UCSD-AML1 (cell line): Measurements from ENCODE around the gene KRTAP5-3.

Source experiments
- DNase-seq: peaks from one replicate; lab custom pipeline; 2025; ENCODE audit not compliant: unreplicated experiment; lab: John Stamatoyannopoulos, UW

The KRTAP5-3 gene

DNA sequence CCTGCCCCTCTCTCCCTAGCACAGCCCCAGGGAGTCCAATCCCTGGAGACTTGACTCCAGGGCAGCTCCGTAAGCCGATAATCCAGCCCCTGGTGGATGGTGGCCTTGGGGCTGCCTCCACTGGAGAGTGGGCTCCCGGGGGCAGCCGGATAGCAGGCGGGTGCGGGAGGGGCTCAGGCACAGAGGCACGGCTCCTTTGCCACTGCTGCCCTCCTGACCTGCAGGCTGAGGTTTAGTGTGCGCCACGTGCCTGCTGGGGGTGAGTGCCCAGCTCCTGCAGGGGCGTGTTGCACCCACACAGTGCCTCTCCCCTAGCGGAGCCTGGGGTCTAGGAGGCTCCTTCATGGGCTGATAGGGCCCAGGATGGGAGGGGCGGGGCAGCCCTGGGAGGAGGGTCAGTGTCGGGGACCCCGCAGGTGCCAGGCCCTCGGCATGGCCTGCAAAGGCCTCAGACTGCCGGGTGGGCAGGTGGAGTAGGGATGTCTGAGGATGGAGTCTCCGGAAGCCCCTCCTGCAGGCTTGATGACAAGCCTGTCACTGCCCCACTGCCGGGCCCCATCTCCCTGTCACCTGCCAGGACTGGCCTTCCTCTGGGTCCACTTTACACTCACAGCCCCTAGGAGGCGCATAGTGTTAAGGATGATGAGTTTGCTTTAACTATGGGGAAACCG is 41.7 kb downstream of the KRTAP5-3 start:
- no peak for DNase-seq

DNA sequence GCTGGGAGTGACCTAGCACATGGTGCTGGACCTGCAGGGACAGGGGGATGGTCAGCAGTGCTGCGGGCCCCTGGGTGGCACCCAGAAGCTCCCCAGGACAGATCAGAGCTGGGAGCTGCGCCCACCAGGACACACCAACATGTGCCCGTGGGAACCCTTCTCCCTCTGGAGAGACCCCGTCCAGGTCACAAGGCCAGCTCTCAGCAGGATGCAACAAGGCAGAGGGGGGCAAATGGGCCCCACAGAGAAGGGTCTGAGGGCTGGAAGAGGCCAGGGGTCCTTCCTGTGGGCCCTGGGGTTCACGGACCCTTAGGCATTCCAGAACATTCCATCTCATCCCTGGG is 42.4 kb downstream of the KRTAP5-3 start:
- no peak for DNase-seq

DNA sequence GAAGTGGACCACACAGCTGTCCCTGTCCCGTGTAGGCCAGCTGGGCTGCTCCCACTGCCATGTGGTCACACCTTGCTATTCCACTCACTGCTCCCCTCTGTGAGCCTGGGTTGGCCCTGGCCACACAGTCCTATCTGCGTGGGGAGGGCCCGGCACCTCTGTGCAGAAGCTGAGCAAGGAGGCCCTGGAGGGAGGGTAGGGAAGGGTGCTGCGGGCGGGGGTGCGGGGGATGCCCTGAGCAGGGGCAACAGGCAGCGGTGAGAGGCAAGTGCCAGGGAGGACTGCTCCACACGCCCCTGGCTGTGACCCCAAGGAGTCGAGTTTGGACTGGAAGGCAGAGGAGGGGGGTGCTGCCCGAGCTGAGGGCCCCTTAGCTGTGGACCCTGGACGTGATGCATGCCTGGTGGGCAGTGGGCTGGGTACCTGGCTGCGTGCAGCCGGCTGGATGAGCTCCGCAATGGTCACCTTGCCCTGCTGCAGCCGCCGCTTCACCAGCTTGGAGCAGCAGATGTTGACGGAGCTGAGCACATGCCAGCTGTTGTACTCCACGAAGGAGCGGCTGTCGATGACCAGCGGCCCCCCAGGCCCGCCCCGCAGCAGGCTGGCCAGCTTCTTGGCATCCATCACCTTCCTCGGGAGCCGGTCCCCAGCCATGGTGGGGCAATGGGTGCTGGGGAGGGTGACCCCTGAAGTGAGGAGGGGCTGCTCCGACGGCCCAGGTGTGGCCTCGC is 42.9 kb downstream of the KRTAP5-3 start:
- no peak for DNase-seq

DNA sequence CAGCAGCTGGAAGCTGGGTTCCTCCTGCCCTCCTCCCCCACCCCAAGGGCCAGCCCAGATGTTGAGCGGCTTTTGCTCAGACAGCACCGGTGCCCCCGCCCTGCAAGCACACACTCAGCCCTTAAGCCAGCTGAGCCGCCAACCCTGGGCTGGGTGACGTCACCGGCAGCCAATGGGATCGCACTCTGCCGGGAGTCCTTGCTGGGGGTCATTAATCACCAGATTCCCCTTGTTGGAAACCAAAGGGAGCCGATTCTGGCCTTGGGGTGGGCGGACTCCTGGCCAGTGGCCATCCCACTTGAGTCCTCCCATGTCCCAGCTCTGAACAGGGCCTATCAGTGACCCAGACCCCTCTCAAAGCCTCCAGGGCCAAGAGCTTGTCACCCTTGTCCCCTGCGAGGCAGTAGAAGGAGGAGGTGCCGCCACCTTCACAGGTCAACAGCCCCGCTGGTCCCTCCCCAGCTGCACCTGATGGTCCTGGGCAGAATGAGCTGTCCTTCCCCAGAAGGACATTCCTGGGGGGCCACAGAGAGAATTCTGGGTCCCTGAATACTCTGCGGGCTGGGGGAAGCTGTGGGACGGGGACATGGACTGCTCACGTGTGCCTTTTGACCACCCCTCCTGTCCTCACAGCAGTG is 43.6 kb downstream of the KRTAP5-3 start:
- DNase-seq = no peak

DNA sequence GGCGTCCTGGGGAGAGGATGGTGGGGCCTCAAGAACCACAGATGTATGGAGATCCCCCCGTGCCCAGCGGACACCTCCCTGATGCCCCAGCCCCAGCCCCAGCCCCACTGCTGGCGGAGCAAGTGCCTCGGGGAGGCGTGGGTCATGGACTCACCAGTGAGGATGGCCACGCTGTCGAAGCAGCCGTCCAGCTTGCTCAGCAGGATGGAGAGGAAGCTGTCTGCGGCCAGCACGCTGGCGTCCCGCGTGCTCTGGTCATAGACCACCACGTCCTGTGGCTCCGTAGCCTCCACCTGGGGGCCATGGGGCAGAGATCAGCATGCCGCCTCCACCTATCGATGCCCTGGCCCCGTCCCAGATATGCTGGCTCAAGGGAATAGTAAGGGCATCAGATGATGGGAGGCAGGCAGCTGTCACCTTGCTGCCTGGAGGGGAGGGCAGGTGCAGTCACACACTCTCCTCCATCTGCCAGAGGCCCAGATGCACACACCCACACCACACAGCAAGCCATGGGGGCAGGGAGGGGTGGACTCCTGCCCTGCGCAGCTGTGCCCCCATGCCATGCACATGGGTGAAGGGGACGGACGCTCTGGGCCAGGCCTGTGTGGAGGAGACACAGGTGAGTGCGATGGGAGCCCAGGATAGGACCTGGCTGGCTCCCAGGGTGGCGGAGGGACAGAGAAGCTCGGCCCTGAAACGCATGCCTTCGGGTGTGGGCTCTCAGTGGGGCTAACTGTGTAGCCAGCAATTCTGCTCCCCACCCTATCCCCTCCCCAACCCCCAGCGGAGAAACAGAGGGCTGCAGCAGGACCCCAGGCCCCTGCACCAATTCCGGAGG is 44.3 kb downstream of the KRTAP5-3 start:
- no peak for DNase-seq

DNA sequence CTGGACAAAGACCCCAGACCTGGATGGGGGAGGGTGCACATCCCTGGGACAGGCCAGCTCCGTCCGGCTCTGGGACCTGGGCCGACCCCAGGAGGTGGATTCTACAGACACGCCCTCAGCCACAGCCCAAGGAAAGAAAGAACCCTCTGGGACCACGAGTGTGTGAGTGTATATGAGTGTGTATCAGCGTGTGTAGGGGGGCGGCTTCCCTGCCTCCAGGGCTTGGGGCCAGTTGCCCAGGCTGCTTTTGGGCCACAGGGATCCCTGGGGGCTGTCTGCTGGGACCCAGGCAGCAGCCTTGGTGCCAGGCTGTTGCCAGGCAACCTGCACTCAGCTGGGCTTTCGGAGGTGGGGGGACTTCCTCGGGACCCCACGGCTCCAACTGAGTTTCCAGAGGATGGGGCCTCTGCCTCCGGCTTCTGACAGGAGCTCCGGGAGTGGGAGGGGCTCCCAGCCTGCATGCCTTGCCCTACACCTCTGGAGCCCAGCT is 45.1 kb downstream of the KRTAP5-3 start:
- no peak for DNase-seq

DNA sequence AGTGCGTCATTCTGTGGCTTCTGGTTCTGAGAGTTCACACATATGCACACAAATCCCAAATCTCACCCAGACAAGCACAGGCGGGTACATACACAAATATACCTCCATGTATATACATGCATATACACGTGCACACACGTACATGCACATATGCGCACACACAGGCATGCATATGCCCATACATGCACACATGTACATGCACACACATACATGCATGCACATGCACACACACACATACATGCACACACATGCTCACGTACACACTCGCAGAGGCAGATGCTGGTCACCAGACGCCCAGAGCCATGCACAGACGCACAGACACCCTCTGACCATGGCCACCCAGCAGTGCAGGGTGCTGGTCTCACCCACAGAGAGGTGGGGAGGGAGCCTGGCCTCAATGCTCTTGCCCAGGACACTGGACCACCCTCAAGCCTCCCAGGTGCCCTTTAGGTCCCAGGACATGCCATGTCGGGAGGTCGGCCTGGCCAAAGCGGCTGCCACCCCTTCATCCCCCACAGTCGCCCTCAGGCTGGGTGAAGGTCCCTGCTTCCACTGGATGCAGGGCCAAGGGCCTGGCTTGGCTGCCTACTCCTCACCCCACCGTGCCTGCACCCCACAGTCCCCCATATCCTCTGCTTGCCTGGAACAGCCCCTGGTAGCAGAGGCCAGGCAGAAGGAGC is 45.7 kb downstream of the KRTAP5-3 start:
- no peak for DNase-seq

DNA sequence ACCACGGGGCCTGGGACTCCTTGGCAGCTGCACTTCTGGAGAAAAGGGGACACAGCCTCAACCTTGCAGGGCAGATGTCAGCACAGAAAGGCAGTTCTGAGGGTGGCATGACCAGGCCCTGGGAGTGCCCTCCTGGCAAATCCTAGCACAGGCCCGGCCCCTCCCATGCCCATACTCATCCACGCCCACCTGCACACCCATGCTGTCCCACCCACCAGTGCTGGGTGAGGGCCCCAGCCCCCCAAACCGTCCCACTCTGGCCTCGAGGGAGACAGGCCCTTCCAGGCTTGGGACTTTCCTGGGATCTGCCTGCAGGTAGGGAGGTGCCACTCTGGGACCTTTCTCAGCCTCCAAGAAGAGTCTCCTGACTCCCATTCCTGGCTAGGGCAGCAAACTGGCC is 46.3 kb downstream of the KRTAP5-3 start:
- no peak for DNase-seq

DNA sequence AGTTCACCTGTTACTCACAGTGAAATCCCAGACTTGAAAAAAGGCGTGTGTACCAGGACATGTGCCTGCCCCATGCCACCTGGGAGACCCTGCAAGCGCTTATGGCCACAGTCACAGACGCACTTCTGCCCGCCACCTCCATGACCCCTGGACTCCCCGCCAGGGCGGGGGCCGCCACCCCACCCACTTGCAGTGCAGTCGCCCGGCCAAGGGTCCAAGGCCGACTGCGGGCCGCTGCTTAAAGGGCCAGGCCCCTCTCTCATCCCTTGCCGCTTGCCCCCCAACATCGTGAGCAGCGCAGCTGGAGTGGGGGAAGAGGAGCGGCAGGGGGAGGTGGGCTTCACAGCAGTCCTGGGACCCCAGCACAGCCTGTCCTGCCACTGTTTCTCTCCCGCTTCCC is 47.0 kb downstream of the KRTAP5-3 start:
- DNase-seq = no peak

DNA sequence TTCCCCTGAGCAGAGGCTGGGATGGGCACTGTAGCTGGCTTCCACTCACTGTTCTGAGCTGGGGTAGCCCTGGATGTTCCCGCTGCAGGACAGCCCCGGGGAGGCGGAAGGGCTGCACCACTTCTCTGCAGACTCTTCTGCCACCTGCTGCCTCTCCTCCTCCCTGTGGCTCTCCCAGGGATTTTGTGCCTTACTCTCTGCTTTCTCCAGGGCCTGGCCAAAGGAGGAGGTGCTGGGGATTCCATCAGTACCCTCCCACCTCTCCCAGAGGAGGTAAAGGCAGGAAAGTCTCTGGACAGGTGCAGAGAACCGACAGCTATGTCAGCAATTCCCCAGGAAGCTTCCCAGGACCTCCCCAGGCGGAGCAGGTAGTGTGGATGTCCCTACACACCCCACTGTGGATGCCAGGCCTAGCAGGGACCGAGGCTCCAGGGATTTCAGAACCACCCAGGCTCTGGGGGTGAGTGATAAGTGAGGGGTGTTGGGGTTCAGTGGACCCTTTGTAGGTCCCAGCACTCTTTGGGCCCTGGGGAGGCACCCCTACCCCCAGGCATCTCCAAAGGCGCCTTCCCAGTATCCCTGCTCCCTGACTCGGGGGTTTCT is 47.5 kb downstream of the KRTAP5-3 start:
- no peak for DNase-seq

DNA sequence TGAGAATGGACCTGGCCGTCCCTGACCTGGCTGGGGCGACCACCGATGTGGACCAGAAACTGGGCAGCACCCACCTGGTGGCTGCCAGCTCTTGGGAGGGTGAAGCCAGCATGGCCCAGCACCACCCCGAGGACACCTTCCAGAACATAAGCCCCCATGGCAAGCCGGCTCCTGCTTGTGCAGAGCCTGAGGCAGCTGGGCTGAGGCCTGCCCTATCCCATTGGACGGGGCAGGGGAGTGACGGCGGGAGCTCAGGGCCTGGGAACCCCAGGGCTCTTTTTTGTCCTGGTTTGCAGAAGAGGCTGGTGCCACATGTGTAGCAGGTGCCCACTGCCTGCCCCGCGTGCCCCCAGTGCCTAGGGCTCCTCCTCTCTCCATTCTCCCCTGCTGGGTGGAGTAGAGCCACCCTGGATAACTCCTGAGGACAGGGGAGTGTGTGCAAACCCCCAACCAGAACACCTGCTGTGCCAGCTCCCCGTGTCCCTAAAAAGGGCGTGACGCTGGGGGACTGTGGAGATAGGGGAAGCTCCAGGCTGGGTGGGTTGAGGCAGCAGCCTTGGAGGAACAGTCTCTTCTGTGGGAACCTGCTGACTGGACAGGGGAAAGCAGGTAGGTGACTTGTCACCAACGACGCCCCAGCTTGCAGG is 48.1 kb downstream of the KRTAP5-3 start:
- no peak for DNase-seq

DNA sequence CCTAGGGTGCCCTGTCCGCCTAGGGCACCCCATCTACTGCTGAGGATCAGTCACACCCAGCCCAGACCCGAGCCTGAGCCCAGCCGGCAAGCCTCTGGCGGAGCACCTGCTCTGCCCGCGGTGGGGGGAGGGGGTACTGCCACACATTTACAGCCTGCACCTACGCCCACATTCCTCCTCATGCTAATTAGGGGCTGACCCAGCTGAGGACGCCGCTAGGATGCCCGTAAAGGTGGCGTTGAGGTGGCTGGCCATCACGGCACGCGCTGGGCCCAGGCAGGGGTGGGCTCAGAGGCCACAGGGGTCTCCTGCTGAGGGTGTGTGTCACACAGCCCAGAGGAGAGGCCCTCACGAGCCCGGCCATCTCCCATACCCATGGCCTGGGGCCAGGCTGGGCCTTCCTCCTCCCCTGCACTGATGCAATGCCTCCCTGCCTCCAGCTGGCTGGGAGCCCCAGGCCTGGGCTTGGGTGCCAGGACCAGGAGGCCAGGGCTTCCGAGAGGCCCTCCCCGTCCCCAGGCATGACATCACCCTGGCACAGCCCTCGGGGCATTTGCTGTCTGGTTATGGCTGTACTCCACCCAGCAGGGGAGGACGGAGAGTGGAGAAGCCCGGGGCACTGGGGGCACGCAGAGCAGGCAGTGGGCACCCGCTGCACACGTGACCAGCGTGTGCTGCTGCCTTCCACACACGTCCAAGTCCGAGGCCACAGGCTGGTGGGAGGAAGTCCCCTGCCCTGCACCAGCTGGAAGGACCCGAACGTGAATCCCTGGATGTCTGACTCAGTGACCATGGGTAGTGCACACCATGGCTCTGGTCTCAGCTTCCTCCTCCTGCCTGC is 48.9 kb downstream of the KRTAP5-3 start:
- DNase-seq = no peak

DNA sequence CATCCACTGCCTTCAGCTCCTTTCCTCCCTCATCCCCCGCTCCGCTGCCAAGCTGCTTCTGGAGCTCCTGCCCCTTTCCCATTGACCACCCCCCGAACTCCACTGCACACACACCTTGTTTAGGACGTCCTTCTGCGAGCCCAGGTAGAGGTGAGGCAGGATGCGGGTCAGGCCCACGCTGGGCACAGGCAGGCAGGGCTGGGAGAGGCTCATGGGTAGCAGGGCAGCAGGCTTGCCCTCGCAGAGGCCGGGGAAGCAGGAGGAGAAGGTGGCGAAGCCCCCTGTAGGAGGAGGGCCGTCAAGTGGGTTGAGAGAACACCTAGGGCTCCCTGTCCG is 49.5 kb downstream of the KRTAP5-3 start:
- no peak for DNase-seq

DNA sequence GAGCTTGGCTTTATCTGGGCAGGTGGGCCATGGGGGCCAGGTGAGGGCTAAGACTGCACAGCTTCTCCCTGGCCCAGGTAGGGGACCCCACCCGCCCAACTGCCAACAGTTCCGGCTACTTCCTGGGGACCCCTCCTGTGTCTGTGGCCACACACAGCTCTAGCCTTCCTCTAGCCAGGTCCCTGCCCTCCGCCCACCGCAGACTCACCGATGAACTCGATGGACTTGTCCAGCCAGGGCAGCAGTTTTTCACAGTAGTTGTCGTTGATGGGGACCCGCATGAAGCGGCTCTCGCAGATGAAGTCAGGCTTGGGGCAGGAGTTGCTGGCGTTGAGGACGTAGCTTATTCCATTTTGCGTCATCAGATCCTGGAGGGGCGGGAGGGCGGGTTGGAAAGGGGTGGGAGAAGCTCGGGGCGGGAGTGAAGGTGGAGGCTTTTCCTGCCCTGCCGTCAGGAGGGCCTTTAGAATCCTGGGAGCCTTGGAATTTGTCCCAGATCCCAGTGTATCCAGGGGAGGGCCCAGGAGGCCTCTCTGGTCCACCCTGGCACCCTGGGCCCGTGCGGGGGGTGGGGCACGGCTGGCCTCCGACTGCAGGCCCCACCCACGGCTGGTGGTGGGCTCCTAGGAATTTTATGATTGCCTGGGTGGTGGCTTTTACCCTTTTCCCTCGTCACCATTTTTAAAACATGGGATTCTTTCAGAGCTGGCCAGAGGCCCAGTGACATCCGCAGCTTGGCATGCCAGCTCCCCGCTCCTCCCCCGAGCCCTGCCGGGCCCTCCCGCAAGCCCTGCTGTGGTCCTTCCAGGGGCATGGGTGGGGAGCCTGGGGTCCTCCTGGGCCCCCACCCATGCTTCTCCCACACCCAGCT is 50.1 kb downstream of the KRTAP5-3 start:
- DNase-seq = no peak
